ENCODE data around the gene CCR8.

DNA sequence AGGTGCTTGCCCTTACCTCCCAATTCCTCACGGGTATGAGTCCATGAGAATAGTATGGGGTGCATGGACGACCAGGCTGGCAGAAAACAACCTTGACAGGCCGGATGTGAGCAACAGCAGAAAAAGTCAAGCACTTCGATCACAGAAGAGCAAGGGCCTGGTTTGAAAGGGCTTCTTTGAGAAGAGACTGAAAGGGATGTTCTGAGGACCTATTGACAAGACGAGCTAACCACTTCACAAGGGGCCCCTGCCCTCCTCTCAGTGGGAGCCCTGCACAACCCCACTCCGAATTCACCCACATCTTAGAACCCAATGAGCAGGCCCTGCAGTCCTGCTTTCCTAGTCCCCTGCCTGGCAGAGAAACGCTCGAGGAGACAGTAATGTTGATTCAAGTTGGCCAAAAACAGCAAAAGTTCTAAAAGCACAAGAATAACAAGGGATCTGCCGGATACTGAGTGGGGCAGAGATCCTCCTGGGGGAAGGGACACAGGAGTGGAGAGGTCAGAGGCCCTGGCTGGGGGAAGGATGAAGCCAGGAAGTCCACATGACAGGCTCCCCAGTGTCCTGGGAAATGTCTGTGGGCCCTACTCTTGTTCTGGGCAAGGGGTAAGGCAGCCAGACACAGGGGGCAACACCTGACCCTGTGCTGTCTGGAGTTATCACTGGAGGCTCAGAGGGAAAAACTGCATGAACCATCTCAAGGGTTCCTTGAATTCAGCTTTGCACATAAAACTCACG is 34.9 kb upstream of the CCR8 start:
- TF ChIP-seq POLR2A (IDR thresholded peaks at IDR 0.05) (no peak), CTCF (IDR thresholded peaks at IDR 0.05) (no peak)

Measured in Peyer's patch (tissue), 4 donors.